K562 (cell line): Measurements from ENCODE around the gene PRMT5. TPM values are rescaled to one million over a fixed set of nuclear protein-coding genes. Genes with fewer than 3 reads are reported as not detected.

Source experiments
- ARNT ChIP-seq, 2 experiments: fragments of 450-650 bp; IDR thresholded peaks; 2 replicates each; pipeline ENCODE4 v1.6.1; 2016; ENCODE audit warnings: mild to moderate bottlenecking in 1 of 2
- BDP1 ChIP-seq: IDR thresholded peaks from 3 replicates; pipeline ENCODE4 v1.6.1; 2011; ENCODE audit not compliant: insufficient read length, insufficient read depth
- EGR1 ChIP-seq: fragments of 450-650 bp; conservative IDR thresholded peaks from 2 replicates; pipeline ENCODE4 v1.6.1; 2017; ENCODE audit warnings: mild to moderate bottlenecking
- GABPB1 ChIP-seq: sonication (generic); formaldehyde crosslinking; IDR thresholded peaks from 2 replicates; pipeline ENCODE4 v1.8.0; 2022; ENCODE audit warnings: mild to moderate bottlenecking, missing genetic modification reagents
- HDAC3 ChIP-seq: fragments of 450-650 bp; IDR thresholded peaks from 2 replicates; pipeline ENCODE4 v1.6.1; 2018; ENCODE audit warnings: borderline replicate concordance, mild to moderate bottlenecking, moderate library complexity; ENCODE audit not compliant: partially characterized antibody
- MAZ ChIP-seq, 2 experiments: fragments of 450-650 bp in 1 of 2; sonication (generic) in 1 of 2; formaldehyde crosslinking; IDR thresholded peaks in 1 of 2; conservative IDR thresholded peaks in 1 of 2; 2 replicates each; pipeline versions ENCODE4 v1.4.0 to v1.5.0; 2020; ENCODE audit warnings: mild to moderate bottlenecking in 1 of 2, missing genetic modification reagents in 1 of 2
- MCM3 ChIP-seq: fragments of 450-650 bp; IDR thresholded peaks from 2 replicates; pipeline ENCODE4 v1.6.1; 2016
- NFIC ChIP-seq: fragments of 450-650 bp; IDR thresholded peaks from 2 replicates; pipeline ENCODE4 v1.6.1; 2017; ENCODE audit warnings: mild to moderate bottlenecking, inconsistent platforms
- POLR2G ChIP-seq: fragments of 200-400 bp; formaldehyde crosslinking; IDR thresholded peaks from 2 replicates; pipeline ENCODE4 v1.6.1; 2017; ENCODE audit warnings: low read depth, mild to moderate bottlenecking, antibody characterized with exemption, low read length, moderate library complexity
- RBM39 ChIP-seq: fragments of 200-400 bp; formaldehyde crosslinking; optimal IDR thresholded peaks from 2 replicates; pipeline ENCODE3; 2018; ENCODE audit warnings: low read depth, low read length
- STAG1 ChIP-seq: sonication (generic); formaldehyde crosslinking; IDR thresholded peaks from 2 replicates; pipeline ENCODE4 v1.5.0; 2020; ENCODE audit warnings: missing genetic modification reagents, borderline replicate concordance
- THRAP3 ChIP-seq: fragments of 450-650 bp; IDR thresholded peaks from 2 replicates; pipeline ENCODE4 v1.6.1; 2016; ENCODE audit warnings: mild to moderate bottlenecking, inconsistent platforms, borderline replicate concordance
- THRB ChIP-seq: fragments of 450-650 bp; formaldehyde crosslinking; conservative IDR thresholded peaks from 2 replicates; pipeline ENCODE4 v1.4.0; 2022; ENCODE audit warnings: mild to moderate bottlenecking, missing genetic modification characterization
- VEZF1 ChIP-seq: fragments of 200-800 bp; sonication (Bioruptor generic); IDR thresholded peaks from 2 replicates; pipeline ENCODE4 v1.6.1; 2017; ENCODE audit warnings: missing genetic modification characterization, missing compliant biosample characterization
- ZBTB49 ChIP-seq: sonication (generic); formaldehyde crosslinking; IDR thresholded peaks from 2 replicates; pipeline ENCODE4 v1.8.0; 2022; ENCODE audit warnings: missing genetic modification reagents, mild to moderate bottlenecking, borderline replicate concordance
- ZNF124 ChIP-seq: sonication (generic); formaldehyde crosslinking; IDR thresholded peaks from 2 replicates; pipeline ENCODE4 v1.8.1; 2022; ENCODE audit warnings: missing genetic modification reagents
- ZNF165 ChIP-seq: fragments of 250-450 bp; sonication (Bioruptor Pico); IDR thresholded peaks from 2 replicates; pipeline ENCODE4 v1.4.0; 2020; ENCODE audit warnings: borderline replicate concordance
- ZNF444 ChIP-seq: fragments of 250-450 bp; sonication (Bioruptor Pico); IDR thresholded peaks from 2 replicates; pipeline ENCODE4 v1.4.0; 2020; ENCODE audit warnings: mild to moderate bottlenecking, moderate library complexity
- ZNF511 ChIP-seq: sonication (generic); formaldehyde crosslinking; IDR thresholded peaks from 2 replicates; pipeline ENCODE4 v1.8.0; 2022; ENCODE audit warnings: mild to moderate bottlenecking, missing genetic modification reagents
- ZNF740 ChIP-seq, 3 experiments: fragments of 200-800 bp in 1 of 3; sonication (Bioruptor generic) in 1 of 3; sonication (generic) in 1 of 3; formaldehyde crosslinking in 1 of 3; IDR thresholded peaks; 2 replicates each; pipeline versions ENCODE4 v1.6.1 to v1.8.0; 2016 to 2022; ENCODE audit warnings: mild to moderate bottlenecking in 2 of 3, missing compliant biosample characterization in 2 of 3, missing genetic modification characterization in 2 of 3, missing genetic modification reagents in 1 of 3
- ZNF77 ChIP-seq: fragments of 250-450 bp; sonication (Bioruptor Pico); IDR thresholded peaks from 2 replicates; pipeline ENCODE4 v1.5.0; 2020
- polyA plus RNA-seq, 8 experiments: library from polyadenylated mRNA; depleted of rRNA in 4 of 8; stranded (reverse) in 5 of 8; unstranded in 3 of 8; fragments of >200 nt; fragmentation: Nextera tagmentation in 2 of 8; fragmentation: Illumina TruSeq in 1 of 8; extraction: Ambion mirVana in 2 of 8; extraction: Trizol in 1 of 8; gene quantifications; 2 replicates each; pipeline versions ENCODE4 v1.2.1 to v1.2.3, GENCODE V29; 2011 to 2014; ENCODE audit warnings: inconsistent platforms in 1 of 8, missing spikeins in 1 of 8
- total RNA-seq, 7 experiments: library from RNA; depleted of rRNA in 6 of 7; stranded (reverse); fragments of >200 nt in 6 of 7; fragmentation: Illumina TruSeq in 2 of 7; extraction: Trizol in 2 of 7; gene quantifications; 2 replicates each; pipeline versions ENCODE4 v1.2.1 to v1.2.3, GENCODE V29; 2011 to 2021; ENCODE audit warnings: low replicate concordance in 1 of 7

Gene PRMT5
- total and polyA plus RNA-seq, 9 of the 15 experiments (the other 6 are each of a cell fraction or from before 2014, with no cell fraction given) = 114 to 552 (median 222) TPM

GRCh38 chr14:22883173-22883976 is 45.8 kb downstream of the PRMT5 start, which contains the start of gene REM2 (continued):
- no peak for TF ChIP-seq ZNF511 (CRISPR knock-in tag)
- TF ChIP-seq NFIC = peak; percentile 92
- no peak for TF ChIP-seq THRAP3
- peak; percentile 14; the same call in 1 of the 2 replicates for TF ChIP-seq VEZF1 (CRISPR knock-in tag)
- no peak for TF ChIP-seq ARNT (IDR thresholded peaks at IDR 0.05)
- no peak for TF ChIP-seq ZNF444 (CRISPR knock-in tag)
- peak; percentile 22 for TF ChIP-seq RBM39
- TF ChIP-seq MCM3 = 0 out of 2 replicates have a peak, but pooled peaks have one; percentile 16
- TF ChIP-seq GABPB1 (CRISPR knock-in tag) = no peak
- no peak for TF ChIP-seq ZNF77 (CRISPR knock-in tag)
- TF ChIP-seq EGR1 = 0 out of 2 replicates have a peak, but pooled peaks have one; percentile 12
- TF ChIP-seq ZNF165 = no peak
- peak; percentile 60 for TF ChIP-seq POLR2G
- TF ChIP-seq THRB (CRISPR knock-in tag) = no peak
- TF ChIP-seq ZNF740 (CRISPR knock-in tag; IDR thresholded peaks at IDR 0.05) = peak; percentile 90
- TF ChIP-seq ZNF740 (tag; IDR thresholded peaks at IDR 0.05) = no peak; a peak in 1 of 4 replicates
- no peak for TF ChIP-seq STAG1
- no peak for TF ChIP-seq ZNF124 (CRISPR knock-in tag)
- TF ChIP-seq BDP1 = no peak
- no peak for TF ChIP-seq ZBTB49
- no peak for TF ChIP-seq HDAC3
- TF ChIP-seq MAZ (CRISPR knock-in tag; conservative IDR thresholded peaks at IDR 0.05 in 1 of 2, IDR thresholded peaks at IDR 0.05 in 1 of 2) = no peak
